HG02610 (cell line): Measurements from ENCODE around the gene PDZRN3.

Experiments
- ATAC-seq: cut with Tn5 transposase; IDR thresholded peaks from one replicate; pipeline ENCODE4 v1.9.1; 2021; ENCODE audit warnings: mild to moderate bottlenecking, moderate library complexity; ENCODE audit not compliant: unreplicated experiment

PDZRN3 gene

DNA sequence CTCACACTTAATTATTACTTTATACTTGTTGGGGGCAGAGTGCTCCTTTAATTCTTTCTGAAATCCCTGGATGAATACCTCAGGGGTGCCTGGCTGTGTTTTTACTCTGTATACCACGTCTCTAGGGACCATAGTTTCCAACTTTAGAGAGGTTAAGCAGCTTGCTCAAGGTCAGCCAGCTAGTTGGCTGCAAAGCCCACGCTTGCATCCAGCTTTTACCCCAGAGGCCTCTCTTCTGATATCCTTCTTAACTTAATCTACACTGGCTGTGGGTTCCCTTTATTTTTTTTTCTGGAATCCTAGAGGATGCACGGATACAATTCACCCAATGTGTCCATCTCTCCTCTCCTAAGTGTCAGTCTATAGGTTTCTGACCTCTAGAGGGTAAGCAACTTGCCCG, 1.4 kb downstream of the PDZRN3 start:
- no peak for ATAC-seq

DNA sequence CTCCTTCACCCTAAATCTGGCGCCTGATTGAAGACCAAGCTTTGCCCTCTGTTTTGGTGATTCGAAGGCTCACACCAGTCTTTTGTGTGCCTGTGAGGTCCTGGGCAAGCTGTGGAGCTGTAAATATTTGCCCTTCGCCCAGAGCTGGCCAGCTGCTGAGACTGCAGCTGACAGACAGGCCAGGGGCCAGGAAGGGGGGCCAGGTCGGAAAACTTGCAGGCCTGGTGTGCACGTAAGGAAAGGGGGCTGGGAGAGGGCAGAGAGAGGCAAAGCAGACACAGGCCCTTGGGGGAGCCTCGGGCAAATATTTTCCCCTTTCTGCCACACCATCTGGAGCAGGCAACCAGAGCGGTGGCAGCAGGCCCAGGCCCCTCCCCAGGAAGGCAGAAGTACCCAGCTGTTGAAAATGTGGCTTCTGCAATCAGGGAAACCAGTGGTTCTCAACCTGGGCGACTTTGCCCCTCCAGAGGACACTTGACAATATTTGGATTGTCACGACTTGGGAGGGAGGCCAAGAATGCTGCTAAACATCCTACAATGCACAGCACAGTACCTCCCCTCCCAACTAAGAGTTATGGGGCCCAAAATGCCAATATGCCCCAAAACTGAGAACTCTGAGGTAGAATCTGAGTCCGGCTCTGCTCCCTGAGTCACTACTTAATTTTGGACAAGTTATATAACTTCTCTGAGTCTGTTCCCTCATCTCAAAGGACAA, 2.5 kb downstream of the PDZRN3 start:
- no peak for ATAC-seq

GRCh38 chr3:73621388-73621787, 3.4 kb downstream of the PDZRN3 start:
- ATAC-seq = no peak

- ATAC-seq = no peak
Observed at GRCh38 chr3:73618461-73618860, 6.3 kb downstream of the PDZRN3 start.

DNA sequence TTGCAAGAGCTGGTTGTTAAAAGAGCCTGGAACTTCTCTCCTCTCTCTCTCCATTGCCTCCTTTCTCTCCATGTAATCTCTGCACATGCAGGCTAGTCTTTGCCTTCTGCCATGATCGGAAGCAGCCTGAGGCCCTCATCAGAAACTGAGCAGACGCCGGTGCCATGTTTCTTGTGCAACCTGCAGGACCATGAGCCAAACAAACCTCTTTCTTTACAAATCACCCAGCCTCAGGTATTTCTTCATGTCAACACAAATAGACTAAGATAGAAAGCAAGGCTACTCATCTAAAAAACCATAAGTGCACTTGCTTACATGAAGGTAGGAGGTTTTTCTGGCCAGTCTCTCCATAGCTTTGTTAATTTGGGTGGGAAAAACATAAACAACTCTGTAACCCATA, 8.7 kb downstream of the PDZRN3 start:
- ATAC-seq = no peak

DNA sequence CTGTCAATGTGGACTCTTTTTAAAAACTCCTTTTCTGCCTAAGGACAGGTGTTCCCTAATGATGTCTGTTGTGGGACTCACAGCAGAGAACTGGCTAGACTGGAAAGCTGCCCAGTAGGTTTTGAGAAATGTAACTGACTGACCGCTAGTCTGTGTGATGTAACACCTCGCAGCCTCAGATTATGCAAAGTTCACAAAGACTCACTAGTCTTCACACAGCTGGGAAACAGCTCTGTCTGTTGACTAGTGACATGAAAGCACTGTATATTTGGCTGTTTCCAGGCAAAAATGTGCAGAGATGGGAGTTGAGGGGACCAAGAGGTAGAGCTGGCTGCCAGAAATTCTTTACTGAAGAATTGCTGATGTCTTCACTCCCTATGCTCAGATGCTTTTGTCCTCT, 10.3 kb downstream of the PDZRN3 start:
- no peak for ATAC-seq

DNA sequence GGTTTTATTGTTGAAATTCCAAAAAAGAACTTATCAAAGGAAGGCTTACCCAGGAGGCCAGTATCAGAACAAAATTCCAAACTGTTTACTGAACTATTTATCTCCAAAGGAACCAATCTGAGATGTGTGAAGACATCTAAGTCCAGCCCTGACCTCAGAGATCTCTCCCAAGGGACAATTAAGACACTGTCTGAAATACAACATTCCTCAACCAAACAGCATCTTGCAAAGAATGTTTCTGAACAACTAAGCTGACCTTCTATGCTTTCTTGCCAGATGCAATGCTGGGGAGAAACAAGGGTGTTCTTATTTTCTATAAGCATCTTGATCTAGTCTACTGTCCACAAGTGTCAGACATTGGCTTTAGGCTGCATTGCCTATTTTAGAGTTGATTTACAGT, 13.6 kb downstream of the PDZRN3 start:
- no peak for ATAC-seq

DNA sequence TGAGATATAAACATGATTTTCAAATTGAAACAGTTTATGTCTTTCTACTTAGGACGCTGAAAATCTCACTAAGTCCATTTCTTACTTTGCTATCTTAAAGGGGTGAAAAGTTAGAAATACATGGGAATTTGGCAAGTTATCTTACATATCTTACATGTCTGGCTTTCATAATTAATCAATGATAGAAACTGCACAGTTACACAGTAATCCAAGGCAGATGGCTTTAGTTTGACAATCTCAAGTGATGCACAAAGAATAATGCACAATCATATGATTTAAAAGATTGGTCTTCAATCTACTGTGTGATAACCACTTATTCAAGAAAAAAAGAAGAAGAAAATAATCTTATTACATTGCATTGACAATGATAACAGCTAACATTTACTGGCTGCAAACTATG, 14.2 kb downstream of the PDZRN3 start:
- ATAC-seq = no peak

- no peak for ATAC-seq
Observed at GRCh38 chr3:73609655-73610054, 15.1 kb downstream of the PDZRN3 start.

GRCh38 chr3:73609315-73609641, 15.5 kb downstream of the PDZRN3 start:
- no peak for ATAC-seq

DNA sequence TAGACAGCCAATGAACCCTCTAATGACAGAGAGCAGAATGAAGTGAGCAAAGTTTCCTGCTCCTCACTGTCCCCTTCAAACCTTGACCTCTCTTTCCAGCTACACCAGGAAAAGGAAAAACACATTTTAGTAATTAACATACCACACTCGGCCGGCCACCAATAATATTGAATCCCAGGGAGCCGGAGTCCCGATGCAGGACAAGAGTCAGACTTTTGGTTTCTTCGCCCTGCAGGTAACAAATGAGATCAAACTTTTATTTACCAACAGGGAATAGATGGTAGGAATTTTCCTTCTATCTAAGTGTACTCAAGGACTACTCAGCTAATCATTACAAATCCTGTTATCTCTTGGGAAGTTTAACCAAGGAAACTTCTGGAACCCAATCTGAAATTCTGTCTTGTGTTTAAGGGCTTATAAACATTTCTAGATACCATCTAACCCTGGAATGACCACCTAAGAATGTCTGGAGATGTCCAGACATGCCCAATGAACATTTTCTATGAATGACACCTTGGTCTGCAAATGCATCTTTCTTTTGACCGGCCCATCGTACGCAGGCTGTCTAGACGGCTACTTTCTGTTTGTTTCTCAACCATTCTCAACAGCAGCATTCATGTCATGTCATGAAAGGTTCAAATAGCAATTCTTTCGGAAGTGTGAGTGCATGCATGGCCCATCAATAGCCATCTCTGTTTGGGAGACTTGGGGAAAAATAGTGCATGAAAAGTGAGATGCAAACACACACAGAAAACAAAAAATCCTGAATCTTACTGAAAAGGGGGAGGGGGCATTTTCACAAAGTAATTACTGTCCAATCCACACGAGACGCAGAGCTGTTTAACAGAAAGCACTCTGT, 16.1 kb downstream of the PDZRN3 start:
- no peak for ATAC-seq

DNA sequence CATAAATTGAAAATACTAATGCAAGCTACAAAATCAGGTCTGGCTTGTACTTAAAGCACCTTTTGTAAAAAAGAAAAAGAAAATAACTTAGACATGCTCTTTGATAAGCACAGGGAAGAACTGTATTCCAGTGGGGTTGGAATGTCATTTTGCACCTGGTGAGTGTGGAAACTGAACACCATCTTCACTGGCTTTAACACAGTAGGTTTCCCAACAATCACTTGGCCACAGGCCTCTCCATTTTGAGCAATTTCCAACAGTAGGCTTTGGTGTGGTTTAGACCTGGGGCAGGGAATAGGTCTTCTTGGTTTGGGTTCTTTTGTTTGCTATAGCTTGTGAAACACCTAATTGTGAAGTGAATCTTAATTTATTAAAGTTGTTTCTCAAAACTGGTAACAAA, 18.9 kb downstream of the PDZRN3 start:
- no peak for ATAC-seq

DNA sequence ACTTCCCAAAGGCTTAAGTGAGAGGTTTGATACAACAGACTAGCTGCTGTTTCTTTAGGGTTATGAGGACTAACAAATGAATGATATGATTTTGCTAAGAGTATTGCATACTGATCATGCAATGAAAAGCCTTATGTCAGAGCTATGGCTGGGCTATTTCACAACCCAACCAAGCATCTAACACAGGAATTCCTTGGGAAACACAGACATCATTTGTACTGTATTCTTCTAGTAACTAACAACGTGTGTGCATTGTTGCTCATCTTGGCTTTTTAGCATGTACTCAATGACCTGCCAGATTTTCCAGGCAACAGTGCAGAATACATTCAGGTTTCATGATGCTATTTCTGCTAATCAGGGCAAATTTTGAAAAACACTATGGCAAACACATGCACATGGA, 19.3 kb downstream of the PDZRN3 start:
- no peak for ATAC-seq

DNA sequence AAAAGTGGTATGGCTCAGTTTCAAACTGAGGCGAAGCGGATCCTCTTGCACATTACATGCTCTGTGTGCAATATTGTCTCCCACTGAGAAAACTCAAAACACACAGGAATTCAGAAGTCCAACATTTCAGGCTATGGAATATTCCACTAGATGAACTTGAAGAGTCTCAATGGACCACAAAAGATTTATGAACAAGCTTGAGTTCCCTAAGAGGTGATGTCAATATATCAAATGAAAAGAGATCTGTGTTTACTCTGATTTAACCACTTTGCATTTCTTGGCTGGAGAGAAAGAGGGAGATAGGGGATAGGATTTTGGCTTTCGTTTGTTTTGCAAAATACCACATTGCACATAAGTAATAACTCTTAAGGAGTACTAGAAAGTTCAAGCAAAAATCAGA, 20.3 kb downstream of the PDZRN3 start:
- ATAC-seq = no peak

- ATAC-seq = no peak
Observed at GRCh38 chr3:73603762-73604171, 21.0 kb downstream of the PDZRN3 start.

DNA sequence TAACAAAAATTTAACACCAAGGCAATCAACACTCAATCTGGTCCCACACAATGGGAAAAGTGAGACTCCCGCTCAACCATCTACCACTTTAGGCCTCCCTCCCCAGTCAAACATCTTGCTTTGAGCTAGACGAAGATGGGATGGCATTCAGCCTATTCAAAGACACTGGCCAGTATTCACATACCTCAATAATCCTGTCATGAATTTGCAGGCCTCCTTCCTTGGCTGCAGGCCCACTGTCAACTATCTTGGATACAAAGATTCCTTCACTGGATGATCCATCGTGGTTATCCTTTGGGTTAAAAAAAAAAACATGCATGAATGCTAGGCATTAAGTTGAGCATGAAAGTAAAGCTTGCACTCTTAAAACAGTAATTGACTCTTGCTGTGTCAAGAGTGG, 22.6 kb downstream of the PDZRN3 start:
- ATAC-seq = no peak

GRCh38 chr3:73601481-73601880, 23.3 kb downstream of the PDZRN3 start:
- ATAC-seq = no peak

DNA sequence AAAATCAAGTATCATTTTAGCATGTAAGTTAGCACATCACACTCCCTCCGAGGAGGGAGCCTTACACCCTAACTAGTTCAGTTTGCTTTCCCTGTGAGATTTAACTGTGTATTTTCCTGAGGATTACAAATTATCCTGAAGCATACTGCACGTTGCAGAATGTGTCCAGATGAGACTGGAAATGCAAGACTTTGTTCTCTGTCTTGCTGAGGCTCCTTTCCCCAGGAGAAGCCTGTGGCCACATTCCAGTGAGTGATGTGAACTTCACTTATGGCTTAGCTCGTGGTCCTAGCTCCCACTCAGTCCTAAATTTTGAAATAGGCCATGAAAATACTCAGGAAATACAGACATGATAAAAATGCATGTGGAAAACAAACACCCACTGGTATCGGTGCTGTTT, 23.7 kb downstream of the PDZRN3 start:
- no peak for ATAC-seq

- no peak for ATAC-seq
Observed at GRCh38 chr3:73600293-73600938, 24.3 kb downstream of the PDZRN3 start.

GRCh38 chr3:73599605-73600004, 25.1 kb downstream of the PDZRN3 start:
- ATAC-seq = no peak

DNA sequence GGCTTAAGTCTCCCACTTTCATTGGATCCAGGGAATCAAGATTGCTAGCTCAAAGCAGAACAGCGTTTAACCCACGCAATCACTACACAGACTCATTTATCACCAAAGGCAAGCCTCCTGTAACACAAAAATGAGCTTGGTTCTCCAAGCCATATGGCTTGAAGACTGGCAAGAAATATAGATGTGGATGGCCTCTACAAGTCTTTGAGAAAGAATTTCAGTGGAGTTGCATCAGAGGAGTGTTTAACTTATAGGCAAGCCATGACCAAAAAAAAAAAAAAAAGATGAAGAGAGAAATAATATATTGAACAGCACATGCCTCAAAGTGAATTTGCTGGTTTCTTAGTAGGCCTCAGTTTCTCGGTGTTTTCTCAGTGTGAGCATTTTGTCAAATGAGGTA, 27.3 kb downstream of the PDZRN3 start:
- ATAC-seq = no peak
